NCI-H2107 treated with DMSO at 0.1 percent for 48 hours (cell line): ENCODE measurements around the gene LRP1B.

Experiments
- DNase-seq: peaks from one replicate; lab custom pipeline; 2025; ENCODE audit not compliant: unreplicated experiment; lab: John Stamatoyannopoulos, UW

Gene LRP1B

GRCh38 chr2:141791521-141791920 lies 339.3 kb downstream of the LRP1B start:
- DNase-seq: no peak

DNA sequence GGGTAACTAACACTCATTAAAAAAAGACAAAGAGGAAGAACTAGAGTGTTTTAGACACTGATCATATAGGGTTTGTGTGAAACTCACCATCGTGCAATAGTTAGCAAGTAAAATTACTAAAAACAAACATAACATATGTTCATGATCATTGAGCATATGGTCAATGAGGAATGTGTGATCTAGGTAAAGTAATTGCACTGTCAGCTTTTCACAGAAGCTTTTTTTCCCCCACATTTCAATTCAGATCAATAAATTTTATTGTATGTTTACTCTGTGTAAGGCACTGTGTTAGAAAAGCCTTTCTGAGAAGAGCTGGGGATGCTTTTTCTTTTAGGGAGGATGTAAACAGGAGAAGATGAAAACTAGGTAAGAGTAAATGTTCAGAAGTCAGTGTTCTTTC lies 348.2 kb downstream of the LRP1B start:
- DNase-seq: no peak

DNA sequence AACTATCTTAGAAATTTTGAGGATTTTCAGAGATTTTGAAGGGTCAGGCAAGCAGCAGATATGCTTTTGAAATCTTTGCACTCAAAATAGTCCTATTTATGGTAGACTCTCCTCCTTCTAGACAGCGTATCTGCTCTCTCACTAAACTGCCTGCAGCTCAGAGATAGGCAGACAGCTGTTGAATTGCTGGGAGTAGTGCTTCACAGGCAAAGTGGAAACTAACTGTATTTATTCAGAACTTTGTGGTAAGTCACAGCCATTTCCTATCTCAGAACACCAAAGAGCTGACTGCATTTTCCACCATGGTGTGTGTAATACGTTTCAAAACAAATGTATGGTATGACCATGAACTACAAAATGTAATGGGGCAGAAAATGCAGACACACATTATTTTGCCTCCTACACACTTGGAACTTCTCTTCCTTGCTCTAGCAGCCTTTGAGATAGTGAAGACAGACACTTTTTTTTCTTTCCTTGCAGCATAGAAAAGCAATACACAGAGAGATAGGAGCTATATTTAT lies 352.4 kb downstream of the LRP1B start:
- no peak for DNase-seq

GRCh38 chr2:141770530-141770929 lies 360.3 kb downstream of the LRP1B start:
- DNase-seq: no peak

DNA sequence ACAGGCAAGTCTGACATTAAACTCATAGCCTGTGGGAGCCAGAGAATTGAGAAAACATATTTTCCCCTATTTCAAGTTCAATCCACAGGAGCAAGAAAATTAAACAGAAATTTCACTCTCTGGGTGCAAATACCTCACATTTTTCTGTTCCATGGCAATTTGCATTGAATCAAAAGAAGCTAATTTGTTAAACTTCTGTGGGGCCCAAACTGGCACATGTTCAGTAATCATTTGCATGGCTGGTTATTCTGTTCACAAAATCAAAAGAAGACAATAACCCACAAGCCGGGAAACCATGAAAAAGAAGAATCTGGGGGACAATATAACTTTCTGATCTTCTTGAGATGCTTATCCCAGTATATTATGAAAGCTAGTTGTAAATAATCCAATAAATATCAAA lies 363.1 kb downstream of the LRP1B start:
- no peak for DNase-seq

DNA sequence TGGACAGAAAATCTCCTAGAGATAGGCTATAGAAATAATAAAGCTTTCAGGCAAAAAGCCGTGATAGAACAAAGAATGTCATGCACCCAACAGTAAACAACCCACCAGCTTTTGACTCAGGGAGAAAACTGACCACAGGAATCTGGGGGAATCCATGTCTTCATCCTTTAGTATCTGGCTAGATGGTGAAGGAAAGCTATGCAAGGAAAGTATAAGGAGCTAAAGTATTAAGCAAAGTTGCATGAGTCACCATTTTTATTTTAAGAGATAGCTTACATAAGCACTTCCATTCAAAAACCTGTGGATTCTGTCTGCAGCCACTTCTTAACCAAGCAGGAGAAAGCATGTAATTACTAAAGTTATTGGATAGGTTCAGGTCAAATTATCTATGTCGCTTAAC lies 363.8 kb downstream of the LRP1B start:
- no peak for DNase-seq

- peak; percentile 54 for DNase-seq
Observed at GRCh38 chr2:141766225-141766624, 364.6 kb downstream of the LRP1B start.

GRCh38 chr2:141748616-141749015 lies 382.2 kb downstream of the LRP1B start:
- DNase-seq: no peak

- no peak for DNase-seq
Observed at GRCh38 chr2:141741652-141742051, 389.2 kb downstream of the LRP1B start.

GRCh38 chr2:141737492-141738255 lies 393.1 kb downstream of the LRP1B start:
- DNase-seq: no peak

DNA sequence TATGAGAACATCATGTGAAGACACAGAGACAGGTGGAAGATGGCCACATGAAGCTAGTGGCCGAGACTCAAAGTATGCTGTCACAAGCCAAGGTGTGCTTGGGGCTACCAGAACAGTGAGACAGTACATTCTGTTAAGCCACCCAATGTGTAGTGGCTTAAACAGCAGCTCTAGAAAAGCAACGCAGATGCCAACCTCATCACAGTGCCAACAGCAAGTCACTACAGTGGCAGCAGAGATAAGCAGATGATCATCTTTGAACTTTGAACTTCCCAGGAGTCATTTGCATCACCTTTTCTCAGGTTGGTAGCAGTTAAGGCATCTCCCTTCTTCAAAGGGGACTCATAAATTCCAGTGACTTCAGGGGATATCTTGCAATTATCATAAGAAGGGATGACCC lies 394.4 kb downstream of the LRP1B start:
- DNase-seq: no peak

DNA sequence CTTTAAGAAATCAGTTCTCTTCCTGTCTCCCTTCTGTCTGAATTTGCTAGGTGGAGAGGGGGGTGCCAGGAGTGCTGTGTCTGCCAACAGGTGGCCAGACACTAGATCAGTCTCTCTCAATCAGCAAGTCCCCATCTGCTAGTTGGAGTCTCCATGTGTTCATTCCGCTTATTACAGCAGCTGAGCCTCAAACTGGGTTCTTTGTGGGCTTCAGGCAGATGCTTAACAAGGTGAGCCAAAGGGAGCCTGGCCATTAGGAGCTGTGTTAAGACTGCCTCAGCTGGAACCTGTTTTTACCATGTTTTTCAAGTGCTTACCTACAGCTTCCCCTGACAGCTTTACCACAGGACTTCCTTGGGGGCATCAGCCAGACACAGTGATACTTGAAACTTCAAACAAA lies 401.9 kb downstream of the LRP1B start:
- DNase-seq: no peak

DNA sequence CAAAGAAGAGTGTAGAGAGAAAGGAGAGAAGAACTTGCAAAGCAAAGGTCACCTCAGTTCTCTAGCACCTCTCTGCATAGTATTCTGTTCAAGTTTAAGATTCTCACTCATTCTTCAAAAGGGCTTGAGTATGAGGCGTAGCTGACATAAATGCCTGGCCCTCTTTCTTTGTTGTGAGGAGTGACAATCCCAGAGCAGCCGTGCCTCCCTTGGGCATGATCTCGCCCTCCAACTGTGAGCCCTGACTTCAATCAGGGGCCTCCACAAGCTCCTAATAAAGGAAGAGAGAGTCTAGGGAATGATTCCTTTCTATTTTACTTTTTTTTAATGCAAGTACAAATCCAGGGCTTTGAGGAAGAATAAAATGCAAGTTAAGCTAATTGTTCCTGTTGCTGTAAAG lies 402.7 kb downstream of the LRP1B start:
- DNase-seq: no peak

GRCh38 chr2:141724426-141724825 lies 406.4 kb downstream of the LRP1B start:
- no peak for DNase-seq

DNA sequence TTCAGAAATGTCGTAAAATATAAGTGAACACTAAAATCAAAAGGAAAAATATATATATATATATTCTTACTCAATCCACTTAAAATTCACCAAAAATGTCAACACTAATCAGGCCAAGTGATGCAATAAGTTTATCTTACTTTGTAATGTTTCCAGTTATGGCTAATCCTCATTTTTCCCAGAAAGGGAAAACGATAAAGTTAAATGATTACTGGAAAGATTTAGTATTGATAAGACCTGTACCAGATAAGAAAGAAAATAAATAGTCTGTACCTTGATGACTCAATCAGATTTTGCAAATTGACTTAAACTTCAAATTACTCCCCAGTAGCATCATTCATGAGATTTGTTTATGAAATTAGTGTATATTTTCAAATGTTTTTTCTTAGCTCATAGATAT lies 407.0 kb downstream of the LRP1B start:
- no peak for DNase-seq

- no peak for DNase-seq
Observed at GRCh38 chr2:141720476-141720875, 410.3 kb downstream of the LRP1B start.

GRCh38 chr2:141714496-141714895 lies 416.3 kb downstream of the LRP1B start:
- DNase-seq: no peak

DNA sequence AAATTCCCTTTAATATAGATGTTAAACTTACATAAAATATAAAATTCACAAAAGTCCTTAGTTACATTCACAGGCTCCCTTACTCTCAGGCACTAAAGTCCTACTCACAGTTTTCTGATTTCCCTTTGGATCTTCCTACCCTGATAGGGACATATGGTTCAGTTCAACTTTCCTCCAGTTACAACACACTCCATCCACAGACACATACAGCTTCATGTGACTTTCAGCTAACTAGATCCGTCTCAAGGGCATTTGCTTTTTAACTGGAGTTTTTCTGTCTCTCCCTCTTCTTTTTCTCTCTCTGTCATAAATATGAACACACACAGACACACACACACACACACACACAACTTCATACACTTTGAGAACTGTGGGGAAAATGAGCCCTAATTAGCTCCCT lies 419.2 kb downstream of the LRP1B start:
- DNase-seq: no peak

GRCh38 chr2:141710589-141711239 lies 420.1 kb downstream of the LRP1B start:
- DNase-seq: no peak

GRCh38 chr2:141709756-141710155 lies 421.1 kb downstream of the LRP1B start:
- DNase-seq: no peak

- DNase-seq: peak; percentile 13
Observed at GRCh38 chr2:141707486-141707885, 423.3 kb downstream of the LRP1B start.

GRCh38 chr2:141704541-141704940 lies 426.3 kb downstream of the LRP1B start:
- no peak for DNase-seq

- DNase-seq: no peak
Observed at GRCh38 chr2:141703501-141703900, 427.3 kb downstream of the LRP1B start.
